Mucosa of rectum (tissue), 2 donors: ENCODE results near the gene PRKACA.

Source experiments
- H3K27ac ChIP-seq, 2 donors: one replicate each; pipeline ENCODE4 v1.7.0; 2013; ENCODE audit warnings: inconsistent platforms in 2 of 2, low read depth in 2 of 2, low read length in 2 of 2
- H3K27me3 ChIP-seq, 2 donors: one replicate each; pipeline ENCODE4 v1.7.0; 2013; ENCODE audit warnings: low read length in 2 of 2; ENCODE audit not compliant: control insufficient read depth in 2 of 2, insufficient read depth in 2 of 2
- H3K36me3 ChIP-seq, 2 donors: one replicate each; pipeline ENCODE4 v1.7.0; 2013; ENCODE audit warnings: low read length in 2 of 2; ENCODE audit not compliant: control insufficient read depth in 2 of 2, insufficient read depth in 2 of 2
- H3K4me1 ChIP-seq, 2 donors: one replicate each; pipeline ENCODE4 v1.7.0; 2013; ENCODE audit warnings: low read length in 2 of 2, mild to moderate bottlenecking in 1 of 2; ENCODE audit not compliant: control insufficient read depth in 2 of 2, insufficient read depth in 2 of 2
- H3K4me3 ChIP-seq, 2 donors: one replicate each; pipeline ENCODE4 v1.7.0; 2013; ENCODE audit warnings: low read length in 2 of 2
- H3K9ac ChIP-seq, 2 donors: one replicate each; pipeline ENCODE4 v1.7.0; 2013; ENCODE audit warnings: low read length in 2 of 2, low read depth in 1 of 2, mild to moderate bottlenecking in 1 of 2
- H3K9me3 ChIP-seq, 2 donors: one replicate each; pipeline ENCODE4 v1.7.0; 2013; ENCODE audit warnings: low read length in 2 of 2; ENCODE audit not compliant: control insufficient read depth in 2 of 2
- donor health status: healthy.
- donor health status: Normal muscosa, but diverticular disease.

Gene PRKACA

GRCh38 chr19:14094854-14095253 lies 22.7 kb downstream of the PRKACA start:
- Histone ChIP-seq H3K36me3 (peaks cover 18 to 19% of the 10 kb centered on the region in 2 donors), H3K4me3 (no peak overlapping the region), H3K9me3 (peaks cover 0 to 4% of the 10 kb centered on the region in 2 donors), H3K27me3 (no peaks in the 10 kb centered on the region), H3K27ac (no peak overlapping the region), H3K4me1 (peaks cover 0 to 7% of the 10 kb centered on the region in 2 donors), H3K9ac (peak overlapping the region in 1 of 2 donors; percentile 2)

DNA sequence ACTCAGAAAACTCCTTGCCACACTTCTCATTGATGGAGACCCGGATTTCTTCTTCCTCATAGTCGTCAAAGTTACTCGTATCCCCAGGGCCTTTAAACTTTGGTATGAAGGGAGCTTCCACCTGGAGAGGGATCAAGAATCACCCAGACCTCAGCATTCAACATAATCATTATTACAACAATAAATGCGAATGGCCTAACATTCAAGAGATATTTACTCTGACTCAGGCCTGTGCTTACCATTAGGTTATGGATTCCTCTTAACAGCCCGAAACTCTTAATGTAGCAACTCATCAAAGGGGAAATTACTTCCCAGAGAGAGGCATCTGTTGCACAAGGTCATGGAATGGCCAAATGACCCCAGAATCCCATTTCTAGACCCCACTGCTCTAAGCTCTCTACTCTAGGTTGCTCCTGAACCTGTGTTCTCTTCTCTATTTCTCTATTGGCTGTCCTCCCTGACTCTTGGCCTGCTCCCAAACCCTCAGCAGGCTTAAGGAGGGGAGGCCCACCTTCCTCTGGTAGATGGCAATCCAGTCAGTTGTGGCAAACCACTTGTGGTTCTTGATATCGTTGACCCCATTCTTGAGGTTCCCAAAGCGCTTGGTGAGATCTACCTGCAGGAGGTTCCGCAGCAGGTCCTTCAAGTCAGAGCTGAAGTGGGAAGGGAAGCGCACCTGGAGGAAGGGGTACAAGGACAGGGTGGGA lies 24.3 kb downstream of the PRKACA start:
- Histone ChIP-seq H3K9ac (no peak overlapping the region), H3K27ac (no peak overlapping the region), H3K4me1 (peaks cover 5 to 7% of the 10 kb centered on the region in 2 donors), H3K4me3 (no peak overlapping the region), H3K9me3 (peaks cover 0 to 4% of the 10 kb centered on the region in 2 donors), H3K27me3 (no peaks in the 10 kb centered on the region), H3K36me3 (peaks cover 23 to 24% of the 10 kb centered on the region in 2 donors)

GRCh38 chr19:14091813-14092462 lies 25.6 kb downstream of the PRKACA start:
- Histone ChIP-seq H3K36me3 (peaks cover 12 to 16% of the 10 kb centered on the region in 2 donors), H3K27me3 (no peaks in the 10 kb centered on the region), H3K9ac (peak overlapping the region; percentile 90 to 95), H3K4me1 (peaks cover 5 to 7% of the 10 kb centered on the region in 2 donors), H3K9me3 (peaks cover 0 to 4% of the 10 kb centered on the region in 2 donors), H3K27ac (peak overlapping the region; percentile 92 to 96), H3K4me3 (peak overlapping the region; percentile 82 to 87)

DNA sequence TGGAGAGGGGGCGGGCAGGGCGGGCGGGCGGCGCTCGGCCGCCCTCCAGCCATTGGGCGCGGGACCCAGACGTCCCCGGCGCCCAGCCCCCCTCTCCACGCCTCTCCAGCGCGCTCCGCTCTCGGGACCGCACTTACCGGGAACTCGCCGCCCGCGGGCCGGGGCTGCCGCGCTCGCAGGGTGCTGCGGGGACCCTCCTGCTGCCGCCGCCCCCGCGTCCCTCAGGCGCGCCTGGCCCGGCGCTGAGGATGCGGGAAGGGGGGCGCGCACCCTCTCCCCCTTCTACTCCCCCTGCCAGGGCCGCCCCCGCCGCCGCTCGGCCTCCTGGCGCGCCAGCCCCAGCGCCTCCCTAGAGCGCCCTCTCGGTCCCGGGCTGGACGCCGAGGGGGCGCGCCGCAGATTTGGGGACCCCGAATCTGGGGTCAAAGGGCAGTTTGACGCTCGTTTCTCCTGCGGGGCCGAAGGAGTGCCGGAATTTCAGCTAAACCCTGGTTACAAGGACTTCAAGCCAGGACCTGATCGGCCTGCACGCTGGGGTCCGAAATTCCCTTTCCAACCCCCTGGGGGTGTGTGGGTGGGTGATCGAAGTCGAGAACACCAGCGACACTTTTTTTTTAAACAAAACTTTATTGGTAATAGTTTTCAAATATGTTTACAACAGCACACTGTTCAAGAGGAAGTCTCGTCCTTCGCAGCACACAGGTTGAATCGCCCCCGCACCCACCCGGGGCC lies 26.3 kb downstream of the PRKACA start:
- peak overlapping the region; percentile 90 to 95 for H3K9ac ChIP-seq
- H3K4me3 ChIP-seq = peak overlapping the region; percentile 82 to 87

DNA sequence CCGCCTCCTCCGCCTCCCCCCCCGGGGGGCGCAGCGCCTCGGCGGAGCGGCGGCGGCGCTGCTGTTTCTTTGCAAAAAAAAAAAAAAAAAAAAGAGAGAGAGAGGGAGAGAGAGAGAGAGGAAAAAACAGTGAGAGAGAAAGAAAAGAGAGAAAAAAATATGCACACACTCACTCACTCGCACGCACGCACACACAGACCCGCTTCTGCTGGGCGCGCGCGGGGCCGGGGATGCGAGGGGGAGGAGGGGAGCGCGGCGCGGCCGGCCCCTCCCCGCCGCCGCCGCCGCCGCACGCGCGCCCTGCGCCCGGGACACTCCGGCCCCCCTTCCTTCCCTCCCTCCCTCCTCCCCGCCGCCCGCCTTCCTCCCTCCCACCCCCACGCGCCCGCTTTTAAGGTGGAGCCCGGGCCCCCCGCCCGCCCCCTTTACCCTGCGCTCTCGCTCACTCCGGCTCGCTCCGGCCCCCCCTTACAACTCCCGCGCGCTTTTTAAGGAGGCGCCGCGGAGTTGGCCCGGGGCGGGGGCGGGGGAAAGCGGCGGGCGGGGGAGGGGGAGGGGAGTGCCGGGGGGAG lies 27.0 kb downstream of the PRKACA start, which contains the start of gene SAMD1:
TSS of gene SAMD1 (minus strand) at position 243 of the 572 bp plus-strand sequence.
- peaks cover 6 to 8% of the 10 kb centered on the region in 2 donors for H3K36me3 ChIP-seq
- peak within 1 kb of the TSS; percentile 92 to 96 for H3K27ac ChIP-seq
- H3K9ac ChIP-seq = peak within 1 kb of the TSS; percentile 90 to 95

More for the DNA sequence above, 26.3 kb downstream of the PRKACA start:
- peaks cover 5 to 7% of the 10 kb centered on the region in 2 donors for H3K4me1 ChIP-seq
- H3K27me3 ChIP-seq = no peaks in the 10 kb centered on the region
- peaks cover 6 to 9% of the 10 kb centered on the region in 2 donors for H3K36me3 ChIP-seq
- peaks cover 0 to 4% of the 10 kb centered on the region in 2 donors for H3K9me3 ChIP-seq
- H3K27ac ChIP-seq = peak overlapping the region; percentile 92 to 96

GRCh38 chr19:14089662-14090508 lies 27.7 kb downstream of the PRKACA start:
- H3K4me3 ChIP-seq = peak overlapping the region; percentile 61 to 64
- no peaks in the 10 kb centered on the region for H3K27me3 ChIP-seq
- H3K9ac ChIP-seq = peak overlapping the region; percentile 0 to 43
- peak overlapping the region; percentile 74 for H3K27ac ChIP-seq
- peaks cover 0 to 4% of the 10 kb centered on the region in 2 donors for H3K9me3 ChIP-seq
- peaks cover 5 to 7% of the 10 kb centered on the region in 2 donors for H3K4me1 ChIP-seq
- peaks cover 6 to 8% of the 10 kb centered on the region in 2 donors for H3K36me3 ChIP-seq

More for the DNA sequence above, 27.0 kb downstream of the PRKACA start, which contains the start of gene SAMD1:
- Histone ChIP-seq H3K27me3 (no peaks in the 10 kb centered on the region), H3K9me3 (peaks cover 0 to 4% of the 10 kb centered on the region in 2 donors), H3K4me1 (peaks cover 5 to 7% of the 10 kb centered on the region in 2 donors), H3K4me3 (peak within 1 kb of the TSS; percentile 82 to 87)

DNA sequence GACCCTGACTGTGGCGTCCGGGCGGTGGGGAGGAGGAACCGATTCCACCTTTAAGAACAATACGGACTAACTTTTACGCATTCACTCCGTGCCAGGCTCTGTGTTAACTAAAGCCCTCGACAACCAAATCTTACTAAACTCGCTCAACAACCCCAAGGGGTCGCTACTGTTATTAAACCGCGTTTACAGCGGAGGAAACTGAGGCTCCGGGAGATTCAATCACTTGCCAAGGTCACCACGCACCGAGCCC lies 28.2 kb downstream of the PRKACA start:
- peak overlapping the region; percentile 0 to 43 for H3K9ac ChIP-seq
- H3K4me1 ChIP-seq = peaks cover 5 to 7% of the 10 kb centered on the region in 2 donors
- no peak overlapping the region for H3K27ac ChIP-seq
- H3K36me3 ChIP-seq = peaks cover 6 to 8% of the 10 kb centered on the region in 2 donors
- peaks cover 0 to 4% of the 10 kb centered on the region in 2 donors for H3K9me3 ChIP-seq
- no peaks in the 10 kb centered on the region for H3K27me3 ChIP-seq
- H3K4me3 ChIP-seq = peak overlapping the region; percentile 41 to 61

DNA sequence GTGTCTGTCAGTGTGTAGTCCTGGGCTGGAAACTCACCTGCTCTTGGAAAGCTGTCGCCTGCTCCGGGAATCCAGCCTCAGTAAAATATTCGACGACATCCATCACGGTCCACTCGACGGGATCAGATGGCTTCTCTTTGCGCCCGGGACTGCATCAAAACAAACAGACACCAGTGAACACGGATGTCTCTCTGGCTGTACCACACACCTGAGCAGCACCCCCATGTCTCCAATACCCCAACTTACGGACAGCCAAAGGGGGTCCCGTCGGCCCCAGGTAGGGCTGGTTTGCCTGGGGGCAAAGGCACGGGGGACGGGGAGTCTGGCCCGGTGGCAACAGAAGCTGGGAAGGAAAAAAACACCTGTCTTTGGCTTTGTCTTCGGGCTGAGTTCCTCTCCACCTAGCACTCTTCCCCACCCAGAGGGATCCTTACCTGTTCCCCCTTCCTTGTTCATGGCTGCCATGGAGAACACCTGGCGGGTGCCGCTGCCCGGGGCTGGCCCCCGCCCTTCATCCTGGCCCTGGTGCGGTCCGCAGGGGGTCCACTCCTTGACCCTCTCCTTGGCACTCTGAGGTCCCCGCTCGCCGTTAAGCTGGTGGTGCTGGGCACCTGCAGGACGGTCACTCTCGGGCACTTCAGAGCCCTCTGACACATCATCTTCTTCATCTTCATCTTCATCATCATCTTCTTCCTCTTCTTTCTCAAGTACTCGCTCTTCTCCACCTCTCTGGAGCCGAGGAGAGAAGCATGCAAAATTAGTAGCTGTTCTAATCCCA lies 28.7 kb downstream of the PRKACA start:
- Histone ChIP-seq H3K27ac (no peak overlapping the region), H3K9me3 (peaks cover 0 to 4% of the 10 kb centered on the region in 2 donors), H3K27me3 (no peaks in the 10 kb centered on the region), H3K4me1 (peaks cover 5 to 7% of the 10 kb centered on the region in 2 donors), H3K4me3 (peak overlapping the region; percentile 41 to 61), H3K36me3 (peaks cover 6 to 8% of the 10 kb centered on the region in 2 donors), H3K9ac (peak overlapping the region in 1 of 2 donors; percentile 43)
